Embryonic facial prominence (tissue), 1 donor: ENCODE measurements around the gene CACNA1A.

Source experiments
- DNase-seq: peaks from one replicate; pipeline ENCODE4 v3.0.0-alpha.2; 2016; ENCODE audit errors: extremely low spot score

The CACNA1A gene

DNA sequence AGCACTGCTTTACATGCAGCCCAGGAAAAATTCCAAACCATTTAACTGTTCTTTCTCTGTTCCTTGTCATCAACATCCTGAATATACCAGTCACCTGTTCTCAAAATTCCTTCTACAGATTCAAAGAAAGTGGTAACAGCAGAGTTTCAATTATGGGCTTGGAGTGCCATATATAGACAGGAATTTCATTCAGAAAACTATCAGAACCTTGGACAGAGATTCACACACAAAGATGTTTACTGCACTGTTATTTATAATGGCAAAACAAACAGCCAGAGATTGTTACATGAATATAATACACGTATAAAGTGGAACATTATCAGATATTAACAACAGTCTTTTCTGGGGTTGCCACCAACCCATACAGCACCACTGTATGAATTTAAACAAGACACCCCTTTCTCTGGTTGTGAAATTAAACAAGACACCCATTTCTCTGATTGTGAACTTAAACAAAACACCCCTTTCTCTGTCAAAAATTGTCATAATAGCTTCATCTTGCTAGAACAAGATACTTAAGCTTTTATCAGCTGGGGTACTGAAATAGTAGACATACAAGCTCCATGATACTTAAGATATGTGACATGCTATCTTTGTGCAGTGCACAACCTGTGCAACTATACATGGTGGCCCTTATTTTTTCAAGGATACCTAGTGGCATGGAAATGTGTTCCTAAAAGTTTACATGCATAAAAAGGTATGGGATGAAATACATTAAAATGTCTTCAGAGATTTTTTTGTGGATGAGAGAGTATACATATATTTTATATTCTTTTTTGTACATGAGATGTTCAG, 12.6 kb downstream of the CACNA1A start:
- DNase-seq: no peak

DNA sequence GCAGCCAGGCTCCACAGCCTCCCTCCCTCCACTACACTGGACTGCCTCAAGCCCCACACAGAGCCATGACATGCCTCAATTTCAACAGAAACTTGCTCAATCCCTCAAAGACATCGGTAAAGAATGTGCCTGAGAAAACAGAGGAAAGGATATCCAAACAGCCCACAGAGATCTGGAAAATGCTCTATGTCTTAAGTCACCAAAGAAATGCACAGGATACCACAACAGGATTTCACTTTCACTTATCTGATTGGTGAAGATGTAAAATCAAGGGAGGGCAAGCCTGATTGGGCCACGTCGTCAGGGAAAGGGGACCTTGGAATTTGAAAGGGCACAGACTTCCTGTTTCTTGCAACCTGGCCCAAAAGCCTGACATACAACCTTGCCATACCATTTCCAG, 14.2 kb downstream of the CACNA1A start:
- DNase-seq: no peak

DNA sequence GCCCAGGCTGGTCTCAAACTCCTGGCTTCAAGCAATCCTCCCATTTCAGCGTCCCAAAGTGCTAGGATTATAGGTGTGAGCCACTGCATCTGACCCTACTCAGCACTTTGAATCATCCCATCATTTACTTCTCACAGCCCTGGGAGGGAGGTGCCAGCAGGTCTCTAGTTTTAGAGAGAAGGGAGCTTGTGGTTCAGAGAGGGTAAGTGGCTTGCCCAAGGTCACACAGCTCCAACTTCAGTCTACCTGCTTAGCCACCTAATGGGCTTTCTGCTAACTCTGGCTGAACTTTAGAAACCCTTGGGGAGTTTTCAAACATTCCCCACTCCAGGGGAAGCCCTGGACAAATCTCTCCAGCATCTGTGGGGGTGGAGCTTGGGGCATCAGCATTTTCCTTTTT, 18.3 kb downstream of the CACNA1A start:
- DNase-seq: no peak

DNA sequence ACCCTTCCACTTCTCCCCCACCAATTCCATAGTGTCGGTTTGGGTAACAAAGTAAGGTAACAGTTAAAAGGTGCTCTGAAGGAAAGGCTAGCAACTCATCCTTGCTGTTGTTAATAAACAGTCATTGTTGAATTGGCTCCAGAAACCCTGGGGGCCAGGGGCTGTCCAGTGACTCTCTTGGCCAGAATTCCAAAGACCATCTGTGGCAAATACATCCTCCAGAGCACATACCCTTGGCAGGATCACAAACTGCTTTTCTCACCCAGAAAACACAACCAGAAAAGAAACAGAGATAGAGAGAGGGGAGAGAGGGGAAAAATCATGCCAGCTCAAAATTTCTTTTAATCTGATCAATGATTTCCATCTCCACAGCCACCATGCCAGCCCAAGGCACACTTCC, 22.1 kb downstream of the CACNA1A start:
- DNase-seq: no peak

DNA sequence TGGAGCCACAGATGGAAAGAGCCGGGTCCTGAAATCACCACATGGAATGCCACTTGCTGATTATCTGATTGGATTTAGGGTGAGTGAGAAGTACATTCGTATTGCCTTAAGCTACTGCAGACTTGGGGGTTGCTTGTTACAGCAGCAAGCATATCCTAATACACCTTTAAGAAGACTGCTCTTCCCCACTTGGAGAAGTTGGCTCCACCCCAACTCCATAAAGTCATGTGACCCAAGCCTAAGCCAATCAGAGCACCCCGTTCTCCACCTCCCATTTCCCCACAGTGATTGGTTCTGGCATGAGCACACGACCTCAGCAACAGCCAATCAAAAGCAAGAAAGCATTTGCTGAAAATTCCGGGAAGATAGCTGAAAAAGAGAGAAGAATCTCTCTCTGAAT, 23.1 kb downstream of the CACNA1A start:
- DNase-seq: no peak

DNA sequence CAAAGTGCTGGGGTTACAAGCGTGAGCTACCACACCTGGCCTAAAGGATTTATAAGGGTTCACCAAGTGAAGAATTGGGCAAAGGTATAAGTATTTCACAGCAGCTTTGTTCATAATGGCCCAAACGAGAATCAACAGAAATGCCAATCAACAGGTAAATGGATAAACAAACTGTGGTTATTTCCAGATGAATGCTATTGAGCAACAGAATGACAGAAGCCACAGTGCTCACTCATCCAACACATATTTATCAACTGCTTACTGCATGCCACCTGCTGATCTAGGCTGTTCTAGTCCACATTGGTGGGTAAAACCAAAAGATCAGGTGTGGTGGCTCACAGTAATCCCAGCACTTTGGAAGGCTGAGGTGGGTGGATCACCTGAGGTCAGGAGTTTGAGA, 27.7 kb downstream of the CACNA1A start:
- DNase-seq: no peak

DNA sequence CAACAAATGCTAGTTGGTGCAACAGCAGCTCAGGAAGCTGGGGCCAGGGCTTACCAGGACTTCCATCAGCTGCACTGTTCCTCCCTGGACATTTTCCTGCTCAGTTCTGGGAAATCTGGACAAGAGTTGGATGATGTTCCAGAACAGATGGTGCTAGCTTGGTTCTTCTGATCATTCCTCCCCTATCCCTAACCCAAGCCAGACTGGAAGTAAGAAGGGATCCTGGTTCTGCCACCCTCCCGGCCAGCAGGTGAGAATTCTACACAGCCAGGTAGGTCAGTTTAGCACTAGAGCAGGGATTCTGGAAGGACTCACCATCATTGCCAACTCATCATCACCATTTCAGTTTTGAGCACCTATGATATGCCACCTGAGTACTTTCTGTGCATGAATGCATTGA, 30.2 kb downstream of the CACNA1A start:
- DNase-seq: no peak

DNA sequence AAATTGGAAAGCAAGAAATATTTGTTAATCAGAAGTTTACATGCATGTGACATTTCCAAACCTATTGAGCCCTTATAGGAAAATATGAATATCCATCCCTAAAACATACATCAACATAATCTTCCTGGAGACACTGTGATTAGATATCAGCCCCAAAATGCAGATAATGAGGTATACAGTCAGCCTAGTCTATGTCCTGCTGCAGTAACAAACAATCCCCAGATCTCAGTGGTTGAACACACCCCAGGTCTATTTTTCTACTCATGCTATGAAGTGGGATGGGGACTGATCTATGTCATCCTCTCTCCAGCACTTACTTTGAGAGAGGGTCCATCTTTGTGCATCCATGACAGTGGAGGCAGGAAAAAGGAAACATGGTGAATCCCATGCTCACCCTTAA, 31.2 kb downstream of the CACNA1A start:
- DNase-seq: no peak

DNA sequence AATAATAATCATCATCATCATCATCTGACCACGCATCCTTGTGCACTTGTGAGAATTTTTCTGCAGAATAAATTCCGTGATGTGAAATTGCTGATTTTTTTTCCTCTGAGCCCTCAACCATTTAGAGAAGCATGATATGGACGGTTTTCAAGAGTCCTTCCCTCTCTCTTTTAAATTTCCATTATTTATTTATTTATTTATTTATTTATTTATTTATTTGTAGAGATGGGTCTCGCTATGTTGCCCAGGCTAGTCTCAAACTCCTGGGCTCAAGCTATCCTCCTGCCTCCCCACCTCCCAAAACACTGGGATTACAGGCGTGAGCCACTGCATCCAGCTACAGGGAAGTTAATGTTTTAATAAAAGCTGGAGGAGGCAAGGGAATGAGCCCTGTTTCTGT, 39.6 kb downstream of the CACNA1A start:
- DNase-seq: no peak

DNA sequence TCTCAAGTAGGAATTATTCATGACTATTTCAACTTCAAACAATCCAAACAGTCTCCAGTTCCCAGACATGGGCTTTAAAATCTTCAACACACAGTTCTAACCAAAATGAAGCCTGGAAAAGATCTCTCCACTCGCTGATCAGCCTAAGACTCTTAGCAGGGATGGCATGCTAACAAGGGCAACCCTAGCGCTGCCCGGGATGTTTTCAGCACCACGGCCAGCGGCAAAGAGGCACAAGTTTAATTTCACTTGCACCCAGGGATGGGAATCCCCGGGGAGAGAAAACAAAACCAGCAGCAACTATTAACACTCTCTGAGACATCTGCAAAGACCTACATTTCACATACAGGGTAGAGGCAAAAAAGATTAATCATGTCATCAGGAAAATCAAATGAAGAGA, 43.0 kb downstream of the CACNA1A start:
- DNase-seq: no peak

DNA sequence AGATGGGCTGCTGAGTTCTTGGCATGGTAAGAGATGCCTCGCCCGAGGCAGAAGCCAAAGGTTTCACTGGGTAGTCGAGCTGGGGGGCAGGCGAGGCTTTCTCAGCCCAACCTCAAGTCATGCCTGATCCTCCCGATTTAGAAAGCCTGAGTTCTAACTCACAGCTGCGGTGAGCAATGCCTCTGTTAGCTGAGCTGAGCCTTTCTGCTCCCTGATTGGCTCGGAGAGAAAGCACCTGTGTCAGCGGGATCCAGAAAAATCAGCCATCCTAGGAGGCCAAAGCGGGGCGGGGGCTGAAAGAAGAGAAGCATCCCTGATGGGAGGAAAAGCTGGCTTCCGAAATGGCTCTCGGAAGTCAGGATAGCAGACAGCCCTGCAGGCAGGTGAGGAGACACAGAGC, 44.7 kb downstream of the CACNA1A start:
- DNase-seq: no peak

DNA sequence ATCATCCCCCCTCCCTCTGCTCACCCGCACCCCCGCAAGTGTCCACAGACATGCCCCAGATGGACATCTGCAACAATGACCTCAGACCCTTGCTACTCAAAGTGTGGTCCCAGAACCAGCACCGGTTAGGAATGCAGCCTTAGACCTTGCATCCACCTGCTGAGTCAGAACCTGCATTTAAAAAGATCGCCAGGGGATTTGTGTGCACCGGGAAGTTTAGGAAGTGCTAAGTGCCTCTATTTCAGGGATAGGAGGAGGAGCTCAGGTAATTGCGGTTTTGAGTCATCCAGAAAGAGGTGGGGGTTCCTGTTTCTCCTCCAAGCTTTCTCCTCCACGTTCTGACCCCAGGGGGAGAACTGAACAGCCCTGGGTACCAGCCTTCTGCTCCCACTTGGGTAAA, 46.2 kb downstream of the CACNA1A start:
- no peak for DNase-seq

DNA sequence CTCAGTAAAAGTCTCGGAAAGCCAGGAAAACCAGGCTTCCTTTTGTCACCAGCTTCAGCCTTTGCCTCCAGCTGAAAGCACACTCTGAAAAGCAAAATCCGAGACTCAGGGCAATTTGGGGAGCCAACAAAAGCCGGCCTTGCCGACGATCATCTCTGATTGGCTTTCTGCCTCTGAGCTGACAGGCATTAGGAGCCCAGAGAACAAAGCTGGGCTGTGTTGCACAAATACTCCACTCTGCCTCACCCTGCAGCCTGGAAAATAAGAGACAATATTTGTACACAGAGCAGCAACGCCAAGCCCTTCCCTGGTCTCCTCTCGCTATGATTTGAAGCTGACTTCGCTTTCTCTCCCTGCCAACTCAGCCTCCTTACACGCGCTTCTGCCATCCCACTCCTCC, 46.9 kb downstream of the CACNA1A start:
- DNase-seq: no peak

DNA sequence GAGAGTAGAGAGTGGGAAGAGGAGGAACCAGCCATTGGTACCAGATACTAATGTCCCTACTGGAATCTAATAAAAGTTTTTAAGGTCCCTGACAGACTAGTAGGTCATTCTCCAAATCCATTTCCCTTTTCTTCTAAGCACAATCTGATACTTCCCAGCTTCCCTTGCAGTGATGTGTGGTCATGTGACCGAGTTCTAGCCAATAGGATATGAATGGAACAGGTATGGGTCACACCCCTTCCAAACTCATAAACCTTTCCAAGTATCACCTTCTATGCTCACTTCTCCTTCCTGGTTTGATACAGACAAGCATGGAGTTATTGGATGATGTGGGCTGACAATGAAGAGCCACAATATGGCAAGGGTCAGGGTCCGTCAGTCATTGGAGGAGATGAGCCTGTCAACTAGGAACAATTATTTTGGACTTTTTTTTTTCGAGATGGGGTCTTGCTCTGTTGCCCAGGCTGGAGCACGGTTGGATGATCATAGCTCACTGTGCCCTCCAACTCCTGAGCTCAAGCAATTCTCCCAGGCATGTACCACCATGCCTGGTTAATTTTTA, 54.8 kb downstream of the CACNA1A start:
- DNase-seq: no peak

DNA sequence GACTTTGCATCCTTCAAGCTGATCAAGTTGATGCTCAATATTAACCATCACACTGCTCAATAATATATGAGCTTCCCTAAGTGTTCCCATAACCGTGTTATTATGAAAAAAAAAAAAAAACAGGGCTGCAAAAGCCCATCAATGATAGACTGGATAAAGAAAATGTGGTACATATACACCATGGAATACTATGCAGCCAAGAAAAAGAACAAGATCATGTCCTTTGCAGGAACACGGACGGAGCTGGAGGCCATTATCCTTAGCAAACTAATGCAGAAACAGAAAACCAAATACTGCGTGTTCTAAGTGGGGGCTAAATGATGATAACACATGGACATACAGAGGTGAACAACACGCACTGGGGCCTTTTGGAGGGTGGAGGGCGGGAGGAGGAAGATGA, 58.3 kb downstream of the CACNA1A start:
- DNase-seq: no peak

DNA sequence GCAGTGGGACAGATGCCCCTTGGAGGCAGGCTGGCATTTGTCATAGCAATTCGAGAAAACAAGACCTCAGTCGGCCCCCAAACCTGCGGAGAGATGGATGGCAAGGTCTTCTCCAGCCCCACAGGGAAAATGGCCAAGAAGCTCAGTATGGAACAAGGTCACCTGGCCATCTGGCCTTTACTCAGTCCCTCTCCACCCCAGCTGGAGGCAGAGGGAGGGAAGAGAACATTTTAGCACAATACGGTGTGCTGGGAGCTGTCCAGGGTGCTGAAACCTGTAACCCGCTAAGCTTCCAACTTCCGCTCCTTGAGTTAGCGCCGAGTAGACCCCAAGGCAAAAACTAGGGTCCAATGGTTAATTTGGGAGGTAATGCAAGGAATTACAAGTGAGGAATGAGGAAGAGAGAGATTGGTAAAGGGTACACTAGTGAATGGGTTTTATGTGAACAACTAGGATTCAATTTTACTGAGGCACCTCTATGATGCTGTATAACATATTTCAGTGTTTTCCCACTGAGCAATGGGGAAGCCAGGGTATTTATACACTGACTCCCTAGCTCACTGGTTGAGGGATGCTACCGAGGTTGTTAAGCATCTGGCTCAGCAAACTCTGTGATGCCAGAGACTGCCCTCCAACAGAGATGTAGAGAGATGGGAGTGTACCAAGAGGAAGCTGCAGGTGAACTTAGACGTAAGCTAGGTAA, 64.3 kb downstream of the CACNA1A start:
- DNase-seq: no peak

DNA sequence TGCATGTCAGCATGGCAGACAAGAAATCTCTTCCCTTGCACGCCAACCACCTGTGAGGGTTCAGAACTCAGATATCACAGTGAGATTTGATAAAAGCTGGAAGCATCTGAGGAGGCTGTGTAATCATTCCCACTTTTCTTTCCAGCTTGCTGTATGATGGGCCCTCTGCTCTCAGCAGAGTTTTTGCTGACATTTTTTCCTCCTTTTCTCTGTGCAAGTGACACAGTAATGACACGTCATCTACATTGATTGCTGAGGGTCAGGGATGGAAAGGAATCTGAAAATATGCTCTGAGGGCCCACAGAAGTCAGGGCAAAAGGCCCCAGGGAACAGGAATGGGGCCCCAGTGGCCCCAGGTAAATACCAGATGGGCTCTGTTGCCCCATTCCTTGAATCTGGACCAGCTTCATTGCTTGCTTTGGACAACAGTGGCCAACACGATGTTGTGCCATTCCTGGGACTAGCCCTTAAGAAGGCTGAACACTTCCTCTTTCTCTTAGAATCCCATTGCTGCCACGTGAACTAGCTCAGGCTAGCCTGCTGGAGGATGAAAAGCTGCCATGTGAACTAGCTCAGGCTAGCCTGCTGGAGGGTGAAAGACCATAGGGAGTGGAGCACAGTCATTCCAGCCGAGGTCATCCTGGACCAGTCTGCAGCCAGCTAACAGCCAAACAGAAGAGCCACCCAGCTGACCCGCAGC, 68.2 kb downstream of the CACNA1A start:
- DNase-seq: no peak

DNA sequence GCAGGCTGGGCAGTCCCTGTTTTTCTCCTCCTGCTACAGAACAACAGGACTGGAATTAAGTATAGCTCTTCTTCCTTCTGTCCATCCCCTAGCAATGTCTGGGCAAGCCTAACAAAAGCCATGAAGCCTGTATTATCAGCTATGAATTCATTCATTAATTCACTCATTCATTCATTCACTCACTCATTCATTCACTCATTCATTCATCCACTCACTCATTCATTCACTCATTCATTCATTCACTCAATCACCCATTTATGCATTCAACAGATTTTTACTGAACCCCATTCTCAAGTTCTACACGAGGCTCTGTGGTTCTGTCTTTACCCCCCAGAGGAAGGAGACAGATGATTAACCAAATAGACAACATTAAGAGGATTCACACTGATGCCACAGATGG, 69.9 kb downstream of the CACNA1A start:
- no peak for DNase-seq

DNA sequence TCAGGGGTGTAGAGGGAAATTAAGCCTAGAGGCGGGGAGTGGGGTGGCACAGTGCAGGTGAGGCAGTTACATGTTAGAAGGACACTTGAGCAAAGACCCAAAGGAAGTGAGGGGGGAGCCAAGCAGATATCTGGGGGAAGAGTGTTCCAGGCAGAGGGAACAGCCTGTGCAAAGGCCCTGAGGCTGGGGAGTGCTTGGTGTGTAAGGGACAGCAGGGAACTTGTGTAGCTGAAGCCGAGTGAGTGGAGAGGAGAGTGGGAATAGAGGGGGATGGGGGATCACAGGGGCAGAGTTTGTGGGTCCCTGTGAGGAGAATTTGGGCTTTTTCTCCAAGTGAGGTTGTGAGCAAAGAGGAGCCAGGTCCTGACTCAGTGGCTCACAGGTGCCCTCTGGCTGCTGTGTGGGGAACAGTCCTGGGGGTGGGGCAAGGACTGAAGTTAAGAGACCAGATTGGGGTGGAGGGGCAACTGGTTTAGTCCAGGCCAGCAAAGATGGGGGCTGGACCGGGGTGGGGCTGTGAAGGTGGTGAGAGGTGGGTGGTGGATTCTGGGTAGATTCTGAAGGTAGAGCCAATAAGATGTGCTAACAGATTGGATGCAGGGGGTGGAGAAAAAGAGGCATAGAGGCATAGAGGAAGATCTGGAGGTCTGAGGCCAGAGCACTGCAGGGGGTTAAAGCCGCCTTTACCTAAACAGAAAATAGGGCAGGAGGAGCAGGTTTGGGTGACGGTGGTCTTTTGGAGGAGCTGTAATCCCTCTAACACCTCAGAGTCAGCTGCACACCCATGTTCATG, 75.3 kb downstream of the CACNA1A start:
- no peak for DNase-seq

DNA sequence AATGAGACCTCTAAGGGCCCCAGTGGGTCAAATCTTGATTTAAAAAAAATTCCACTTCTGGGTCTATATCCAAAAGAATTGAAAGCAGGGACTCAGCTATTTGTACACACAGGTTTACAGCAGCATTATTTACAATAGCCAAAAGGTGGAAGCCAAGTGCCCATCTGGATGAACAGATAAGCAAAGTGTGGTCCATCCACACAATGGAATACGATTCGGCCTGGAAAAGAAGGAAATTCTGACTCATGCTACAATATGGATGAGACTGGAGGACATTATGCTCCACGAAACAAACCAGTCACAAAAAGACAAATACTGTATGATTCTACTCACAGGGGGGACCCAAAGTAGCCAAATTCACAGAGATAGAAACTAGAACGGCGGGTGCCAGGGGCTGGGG, 76.7 kb downstream of the CACNA1A start:
- DNase-seq: no peak

DNA sequence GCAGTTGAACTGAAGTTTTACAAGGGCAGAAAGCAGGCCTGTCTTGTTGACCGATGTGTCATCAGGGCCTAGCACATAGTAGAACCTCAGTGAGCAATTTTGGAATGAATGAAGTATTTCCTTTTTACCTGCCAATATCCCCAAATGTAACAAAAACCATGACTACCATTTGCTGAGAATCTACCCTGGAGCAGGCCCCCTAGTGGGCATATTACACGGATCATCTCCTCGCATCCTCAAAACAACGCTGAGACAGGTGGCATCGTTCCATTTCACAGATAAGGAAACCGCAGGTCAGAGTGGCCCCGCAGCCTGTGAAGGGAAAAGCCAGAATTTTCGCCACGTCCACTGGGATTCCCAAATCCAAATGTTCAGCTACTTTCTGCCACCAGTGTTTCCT, 77.9 kb downstream of the CACNA1A start:
- no peak for DNase-seq
